Measurements from ENCODE around the gene PTMS. TPM values are rescaled to one million over a fixed set of nuclear protein-coding genes. Genes with fewer than 3 reads are reported as not detected.
"Not testable (repeated sequence)": the region's sequence is repeated elsewhere in the genome, so short reads cannot be mapped to it uniquely, and the experiment has no call there.

The PTMS gene
- total RNA-seq, 6 donors from 2014 or later, result 142 to 463 (median 224) TPM

DNA sequence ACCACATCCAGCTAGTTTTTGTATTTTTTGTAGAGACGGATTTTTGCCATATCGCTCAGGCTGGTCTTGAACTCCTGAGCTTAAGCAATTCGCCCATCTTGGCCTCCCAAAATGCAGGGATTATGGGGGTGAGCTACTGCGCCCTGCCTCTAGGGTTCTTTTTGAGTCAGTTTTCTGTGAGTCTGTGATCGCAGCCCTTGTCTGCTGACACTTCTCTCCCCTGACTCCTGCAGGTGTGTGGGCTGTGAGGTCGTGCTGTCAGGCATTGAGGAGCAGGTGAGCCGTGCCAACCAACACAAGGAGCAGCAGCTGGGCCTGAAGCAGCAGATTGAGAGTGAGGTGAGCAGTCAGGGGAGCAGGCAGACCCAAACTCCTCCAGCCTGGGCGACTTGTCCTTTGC, 36.0 kb upstream of the PTMS start:
- Histone ChIP-seq H3K27me3 (no peaks in the 10 kb centered on the region), H3K27ac (no peak overlapping the region), H3K36me3 (peaks cover 22 to 67% (median 50%) of the 10 kb centered on the region in 4 donors), H3K9me3 (no peaks in the 10 kb centered on the region), H3K4me3 (no peak overlapping the region), H3K4me1 (peaks cover under 1 to 8% (median 3%) of the 10 kb centered on the region in 4 donors)
- no peak for ATAC-seq (ENCODE audit: low FRiP score in 2 of 2)
- 89 to 97% methylated on average over 7 to 8 of the region's 8 CpGs for WGBS, 2 donors
- TF ChIP-seq EP300 (IDR thresholded peaks at IDR 0.05), result no peak
- TF ChIP-seq, protein P1, sequence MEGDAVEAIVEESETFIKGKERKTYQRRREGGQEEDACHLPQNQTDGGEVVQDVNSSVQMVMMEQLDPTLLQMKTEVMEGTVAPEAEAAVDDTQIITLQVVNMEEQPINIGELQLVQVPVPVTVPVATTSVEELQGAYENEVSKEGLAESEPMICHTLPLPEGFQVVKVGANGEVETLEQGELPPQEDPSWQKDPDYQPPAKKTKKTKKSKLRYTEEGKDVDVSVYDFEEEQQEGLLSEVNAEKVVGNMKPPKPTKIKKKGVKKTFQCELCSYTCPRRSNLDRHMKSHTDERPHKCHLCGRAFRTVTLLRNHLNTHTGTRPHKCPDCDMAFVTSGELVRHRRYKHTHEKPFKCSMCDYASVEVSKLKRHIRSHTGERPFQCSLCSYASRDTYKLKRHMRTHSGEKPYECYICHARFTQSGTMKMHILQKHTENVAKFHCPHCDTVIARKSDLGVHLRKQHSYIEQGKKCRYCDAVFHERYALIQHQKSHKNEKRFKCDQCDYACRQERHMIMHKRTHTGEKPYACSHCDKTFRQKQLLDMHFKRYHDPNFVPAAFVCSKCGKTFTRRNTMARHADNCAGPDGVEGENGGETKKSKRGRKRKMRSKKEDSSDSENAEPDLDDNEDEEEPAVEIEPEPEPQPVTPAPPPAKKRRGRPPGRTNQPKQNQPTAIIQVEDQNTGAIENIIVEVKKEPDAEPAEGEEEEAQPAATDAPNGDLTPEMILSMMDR (IDR thresholded peaks at IDR 0.05), result no peak
- no peak for TF ChIP-seq POLR2AphosphoS5 (IDR thresholded peaks at IDR 0.05)
- no peak for TF ChIP-seq POLR2A (IDR thresholded peaks at IDR 0.05)
- no peak for DNase-seq

- TF ChIP-seq POLR2AphosphoS5 (IDR thresholded peaks at IDR 0.05) (no peak), EP300 (IDR thresholded peaks at IDR 0.05) (no peak), POLR2A (IDR thresholded peaks at IDR 0.05) (no peak)
- TF ChIP-seq, protein P1 (IDR thresholded peaks at IDR 0.05), result no peak
- 59 to 73% methylated on average over 9 to 10 of the region's 10 CpGs for WGBS, 2 donors
- DNase-seq (no peak), ATAC-seq (ENCODE audit: low FRiP score in 2 of 2) (no peak)
- H3K4me3 ChIP-seq, result no peak overlapping the region
- H3K27me3 ChIP-seq, result no peaks in the 10 kb centered on the region
- H3K27ac ChIP-seq, result no peak overlapping the region
- peaks cover 0 to 10% (median 4%) of the 10 kb centered on the region in 4 donors for H3K4me1 ChIP-seq
- H3K36me3 ChIP-seq, result peaks cover 15 to 43% (median 28%) of the 10 kb centered on the region in 4 donors
- no peaks in the 10 kb centered on the region for H3K9me3 ChIP-seq
Measured at GRCh38 chr12:6734506-6735387, 31.4 kb upstream of the PTMS start.

GRCh38 chr12:6735448-6736191, 30.5 kb upstream of the PTMS start:
- Histone ChIP-seq H3K27me3 (no peaks in the 10 kb centered on the region), H3K36me3 (peaks cover 9 to 34% (median 19%) of the 10 kb centered on the region in 4 donors), H3K9me3 (no peaks in the 10 kb centered on the region), H3K4me1 (peaks cover 0 to 10% (median 4%) of the 10 kb centered on the region in 4 donors), H3K27ac (peak overlapping the region in 1 of 4 donors; percentile 54), H3K4me3 (no peak overlapping the region)
- ATAC-seq (ENCODE audit: low FRiP score in 2 of 2) (peak; percentile 90 to 91), DNase-seq (peak; percentile 66 to 82)
- 40 to 42% methylated on average over 8 of the region's 8 CpGs for WGBS, 2 donors
- TF ChIP-seq EP300 (IDR thresholded peaks at IDR 0.05), result no peak
- TF ChIP-seq, protein P1 (IDR thresholded peaks at IDR 0.05), result peak; percentile 35 to 70 (median 60)
- no peak for TF ChIP-seq POLR2A (IDR thresholded peaks at IDR 0.05)
- no peak for TF ChIP-seq POLR2AphosphoS5 (IDR thresholded peaks at IDR 0.05)

DNA sequence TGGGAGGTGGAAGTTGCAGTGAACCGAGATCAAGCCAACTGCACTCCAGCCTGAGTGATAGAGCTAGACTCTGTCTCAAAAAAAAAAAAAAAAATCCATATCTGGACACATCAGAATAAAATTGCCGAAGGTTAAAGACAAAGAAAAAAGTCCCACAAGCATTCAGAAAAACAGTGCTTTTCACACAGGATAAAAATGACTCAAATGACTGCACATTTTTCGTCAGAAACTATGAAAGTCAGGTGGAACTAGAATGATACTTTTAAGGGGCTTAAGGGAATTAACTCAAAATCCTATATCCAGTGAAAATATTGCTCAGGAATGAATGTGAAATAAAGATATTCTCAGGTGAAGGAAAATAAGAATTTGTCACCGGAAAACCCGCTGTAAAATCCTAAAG, 29.4 kb upstream of the PTMS start:
- Histone ChIP-seq H3K9me3 (no peaks in the 10 kb centered on the region), H3K27me3 (no peaks in the 10 kb centered on the region), H3K4me3 (no peak overlapping the region), H3K4me1 (peaks cover 0 to 10% (median 4%) of the 10 kb centered on the region in 4 donors), H3K36me3 (peaks cover 0 to 23% (median 9%) of the 10 kb centered on the region in 4 donors), H3K27ac (no peak overlapping the region)
- TF ChIP-seq POLR2A (IDR thresholded peaks at IDR 0.05) (no peak), EP300 (IDR thresholded peaks at IDR 0.05) (no peak), POLR2AphosphoS5 (IDR thresholded peaks at IDR 0.05) (no peak)
- TF ChIP-seq, protein P1 (IDR thresholded peaks at IDR 0.05), result no peak
- ATAC-seq (ENCODE audit: low FRiP score in 2 of 2) (no peak), DNase-seq (no peak)
- WGBS, 2 donors, result 93 to 94% methylated on average over 5 of the region's 5 CpGs

DNA sequence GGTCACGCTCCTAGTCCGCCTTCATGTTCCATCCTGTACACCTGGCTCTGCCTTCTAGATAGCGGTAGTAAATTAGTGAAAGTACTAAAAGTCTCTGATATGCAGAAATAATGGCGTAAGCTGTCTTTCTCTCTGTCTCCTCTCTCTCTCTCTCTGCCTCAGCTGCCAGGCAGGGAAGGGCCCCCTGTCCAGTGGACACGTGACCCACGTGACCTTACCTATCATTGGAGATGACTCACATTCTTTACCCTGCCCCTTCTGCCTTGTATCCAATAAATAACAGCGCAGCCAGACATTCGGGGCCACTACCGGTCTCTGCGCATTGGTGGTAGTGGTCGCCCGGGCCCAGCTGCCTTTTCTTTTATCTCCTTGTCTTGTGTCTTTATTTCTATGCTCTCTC, 24.1 kb upstream of the PTMS start:
- not testable (repeated sequence) for H3K27me3 ChIP-seq; DNase-seq; H3K4me1 ChIP-seq; H3K4me3 ChIP-seq; ATAC-seq (ENCODE audit: low FRiP score in 2 of 2); H3K9me3 ChIP-seq; H3K27ac ChIP-seq
- H3K36me3 ChIP-seq, result peaks cover 0 to 13% (median 6%) of the 10 kb centered on the region in 4 donors
- WGBS, 2 donors, result 78 to 84% methylated on average over 12 of the region's 12 CpGs

All from upper lobe of left lung (tissue), 6 donors.